HepG2 (cell line): Measurements from ENCODE around the gene CALN1. TPM values are rescaled to one million over a fixed set of nuclear protein-coding genes. Genes with fewer than 3 reads are reported as not detected.

Source experiments
- ATAC-seq: fragments of 200-7000 bp; cut with Tn5 transposase; 3 replicates; pipeline ENCODE4 v1.9.1; 2020; ENCODE audit warnings: mild to moderate bottlenecking, moderate library complexity
- BruUV-seq: library from RNA; stranded (reverse); fragments of 400-500 nt; replicated peaks from 2 replicates; lab custom pipeline; 2021; lab: Mats Ljungman, UMichigan
- CTCF ChIA-PET: fragments of 300-600 bp; formaldehyde crosslinking; extraction: SDS; loops from one replicate; lab custom pipeline; 2021; ENCODE audit warnings: low total read pairs, inconsistent platforms, low intra/inter-chr PET ratio; lab: Yijun Ruan, JAX
- POLR2A ChIA-PET: fragments of 350-600 bp; sonication (Branson Sonifier 250); formaldehyde crosslinking; loops from one replicate; lab custom pipeline; 2020; ENCODE audit warnings: antibody characterized with exemption, inconsistent platforms; lab: Yijun Ruan, JAX
- DNase-seq: peaks from one replicate; pipeline ENCODE4 v3.0.0-alpha.2; 2015; ENCODE audit warnings: low spot score
- FAIRE-seq: peaks from 3 replicates; lab custom pipeline; 2011; peaks lifted over from hg19 to GRCh38; lab: Jason Lieb, UNC
- H2AFZ ChIP-seq: one replicate; pipeline ENCODE4 v1.6.1; 2011; ENCODE audit warnings: low read length, inconsistent platforms
- H3K27ac ChIP-seq: fragments of 300-600 bp; 3 replicates; pipeline ENCODE4 v1.8.0; 2011; ENCODE audit warnings: mixed run types, mild to moderate bottlenecking, mixed read lengths, low read length, inconsistent platforms; ENCODE audit not compliant: insufficient read depth; ENCODE audit errors: extremely low read length
- H3K27me3 ChIP-seq, 2 experiments: fragments of 200-600 bp in 1 of 2; 2 replicates in 1 of 2; 3 replicates in 1 of 2; pipeline versions ENCODE4 v1.6.0 to v1.8.0; 2011; ENCODE audit warnings: low read length in 2 of 2, mild to moderate bottlenecking in 2 of 2, moderate library complexity in 2 of 2, inconsistent platforms in 1 of 2; ENCODE audit not compliant: insufficient read depth in 2 of 2, control insufficient read depth in 1 of 2
- H3K36me3 ChIP-seq, 2 experiments: fragments of 200-600 bp in 1 of 2; replicated peaks in 1 of 2; 2 replicates in 1 of 2; 3 replicates in 1 of 2; pipeline versions ENCODE4 v1.5.1 to v1.8.0; 2011; ENCODE audit warnings: low read length in 2 of 2, inconsistent platforms in 1 of 2; ENCODE audit not compliant: insufficient read depth in 2 of 2, control insufficient read depth in 1 of 2
- H3K4me1 ChIP-seq: 2 replicates; pipeline ENCODE4 v1.5.1; 2012; ENCODE audit warnings: low read length, inconsistent platforms; ENCODE audit not compliant: insufficient read depth
- H3K4me2 ChIP-seq: 2 replicates; pipeline ENCODE4 v1.6.0; 2011; ENCODE audit warnings: low read depth, low read length, inconsistent platforms
- H3K4me3 ChIP-seq, 3 experiments: fragments of 200-600 bp in 1 of 3; sonication (generic), shearing (Covaris generic) in 1 of 3; replicated peaks in 1 of 3; 2 replicates each; pipeline ENCODE4 v1.5.1; 2011 to 2016; ENCODE audit warnings: low read length in 3 of 3, inconsistent platforms in 2 of 3, low read depth in 2 of 3, mild to moderate bottlenecking in 2 of 3, control low read depth in 1 of 3, mixed read lengths in 1 of 3; ENCODE audit not compliant: insufficient read depth in 1 of 3
- H3K79me2 ChIP-seq: one replicate; pipeline ENCODE4 v1.6.1; 2011; ENCODE audit warnings: low read length, inconsistent platforms; ENCODE audit not compliant: insufficient read depth
- H3K9ac ChIP-seq: 2 replicates; pipeline ENCODE4 v1.6.0; 2011; ENCODE audit warnings: mild to moderate bottlenecking, low read depth, low read length, inconsistent platforms; ENCODE audit not compliant: insufficient read depth
- H3K9me3 ChIP-seq: 2 replicates; pipeline ENCODE4 v1.5.1; 2012; ENCODE audit warnings: mild to moderate bottlenecking, low read length
- H4K20me1 ChIP-seq: 2 replicates; pipeline ENCODE4 v1.6.0; 2011; ENCODE audit warnings: inconsistent platforms, mild to moderate bottlenecking, low read length, moderate library complexity; ENCODE audit not compliant: insufficient read depth
- CREM ChIP-seq, 2 experiments: sonication (generic) in 1 of 2; formaldehyde crosslinking in 1 of 2; IDR thresholded peaks; 2 replicates each; pipeline versions ENCODE4 v1.4.0 to v1.6.1; 2016 to 2020; ENCODE audit warnings: antibody characterized with exemption in 1 of 2, mild to moderate bottlenecking in 1 of 2, missing genetic modification reagents in 1 of 2
- GTF2F1 ChIP-seq: fragments of 150-350 bp; IDR thresholded peaks from 2 replicates; pipeline ENCODE4 v1.6.1; 2014; ENCODE audit warnings: low read length
- IKZF1 ChIP-seq: fragments of 450-650 bp; IDR thresholded peaks from 2 replicates; pipeline ENCODE4 v1.7.1; 2016
- KDM3A ChIP-seq: IDR thresholded peaks from 2 replicates; pipeline ENCODE4 v1.6.1; 2018; ENCODE audit warnings: low read depth, missing compliant biosample characterization
- PHF5A ChIP-seq: IDR thresholded peaks from one replicate; pipeline ENCODE4 v1.6.1; 2018; ENCODE audit warnings: low read depth, missing genetic modification reagents; ENCODE audit not compliant: unreplicated experiment
- SETDB1 ChIP-seq: sonication (generic); formaldehyde crosslinking; IDR thresholded peaks from 2 replicates; pipeline ENCODE4 v1.5.1; 2020; ENCODE audit warnings: missing genetic modification reagents, mild to moderate bottlenecking, borderline replicate concordance
- TARDBP ChIP-seq: sonication (generic); formaldehyde crosslinking; IDR thresholded peaks from 2 replicates; pipeline ENCODE4 v1.8.0; 2022; ENCODE audit warnings: mild to moderate bottlenecking, missing genetic modification reagents
- ZNF124 ChIP-seq: sonication (generic); formaldehyde crosslinking; IDR thresholded peaks from 2 replicates; pipeline ENCODE4 v1.4.0; 2020; ENCODE audit warnings: missing genetic modification reagents
- ZNF441 ChIP-seq: sonication (generic); formaldehyde crosslinking; IDR thresholded peaks from 2 replicates; pipeline ENCODE4 v1.7.0; 2021; ENCODE audit warnings: missing genetic modification reagents, borderline replicate concordance
- ZNF724P ChIP-seq: sonication (generic); formaldehyde crosslinking; IDR thresholded peaks from 2 replicates; pipeline ENCODE4 v1.8.0; 2022; ENCODE audit warnings: missing genetic modification reagents, borderline replicate concordance
- WGBS: methylation state at CpG from one replicate; pipeline ENCODE4 v1.1.6; 2017; ENCODE audit warnings: low lambda C conversion rate; 5-methylcytosine and 5-hydroxymethylcytosine counted together
- in situ Hi-C: cut with HindIII; loops from 2 replicates; pipeline ENCODE4 v1.10.0; 2017; ENCODE audit warnings: low pct_unique_long_range_greater_than_20kb; ENCODE audit not compliant: extremely low pct_ligation_motif_present
- intact Hi-C: fragments of 100-400 bp; cut with micrococcal nuclease; formaldehyde crosslinking; loops from one replicate; pipeline ENCODE4 v1.10.0; 2022; ENCODE audit not compliant: unreplicated experiment
- polyA plus RNA-seq, 8 experiments: library from polyadenylated mRNA; depleted of rRNA in 3 of 8; stranded (reverse) in 7 of 8; unstranded in 1 of 8; fragments of >200 nt; fragmentation: Illumina TruSeq in 4 of 8; extraction: Trizol in 4 of 8; gene quantifications; 2 replicates each; pipeline versions ENCODE4 v1.2.1 to v1.2.3, GENCODE V29; 2011 to 2016; ENCODE audit warnings: low read depth in 4 of 8, missing spikeins in 1 of 8, mixed read lengths in 1 of 8; ENCODE audit not compliant: insufficient read depth in 1 of 8
- total RNA-seq, 5 experiments: library from RNA; depleted of rRNA; stranded (reverse); fragments of >200 nt; fragmentation: Illumina TruSeq; extraction: Trizol; gene quantifications; 2 replicates each; pipeline ENCODE4 v1.2.3, GENCODE V29; 2016; ENCODE audit warnings: low read depth in 1 of 5
- TF ChIP-seq, protein P1 (sequence below): sonication (generic); formaldehyde crosslinking; IDR thresholded peaks from 2 replicates; pipeline ENCODE4 v1.4.0; 2020; ENCODE audit warnings: missing genetic modification reagents
- TF ChIP-seq, protein P2 (sequence below): sonication (generic); formaldehyde crosslinking; IDR thresholded peaks from 2 replicates; pipeline ENCODE4 v1.5.0; 2020; ENCODE audit warnings: missing genetic modification reagents

The CALN1 gene
- total and polyA plus RNA-seq, 2 of the 13 experiments (the other 11 are each of a cell fraction or from before 2014, with no cell fraction given) = not detected

DNA sequence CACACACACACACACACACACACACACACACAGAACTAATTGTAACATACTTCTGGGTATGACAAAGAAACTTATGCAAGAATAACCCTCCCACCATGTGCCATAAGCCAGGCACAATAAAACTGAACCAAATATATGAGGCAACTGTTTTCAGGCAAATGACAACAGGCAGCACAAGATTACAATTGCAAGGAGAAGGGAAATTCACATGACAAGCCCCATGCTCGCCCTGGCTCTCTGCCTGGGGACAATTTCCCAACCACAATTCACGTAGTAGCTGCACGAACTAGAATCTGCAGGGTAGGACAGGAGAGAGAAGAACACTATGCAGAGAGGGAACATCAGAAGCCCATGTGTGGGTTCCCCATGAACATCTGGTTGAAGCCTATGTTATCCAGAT is 143.3 kb downstream of the CALN1 start:
- no peak overlapping the region for H3K9ac ChIP-seq
- no peaks in the 10 kb centered on the region for H4K20me1 ChIP-seq
- no peak overlapping the region for H3K27ac ChIP-seq
- TF ChIP-seq SETDB1 (CRISPR knock-in tag) = no peak
- TF ChIP-seq, protein P1, sequence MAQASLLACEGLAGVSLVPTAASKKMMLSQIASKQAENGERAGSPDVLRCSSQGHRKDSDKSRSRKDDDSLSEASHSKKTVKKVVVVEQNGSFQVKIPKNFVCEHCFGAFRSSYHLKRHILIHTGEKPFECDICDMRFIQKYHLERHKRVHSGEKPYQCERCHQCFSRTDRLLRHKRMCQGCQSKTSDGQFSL (CRISPR knock-in tag) = no peak
- TF ChIP-seq TARDBP (CRISPR knock-in tag) = no peak
- no peak for TF ChIP-seq KDM3A (CRISPR knock-in tag)
- TF ChIP-seq ZNF441 (CRISPR knock-in tag) = no peak
- TF ChIP-seq ZNF724P (CRISPR knock-in tag) = no peak
- no peak for TF ChIP-seq IKZF1
- TF ChIP-seq GTF2F1 = no peak
- TF ChIP-seq ZNF124 (CRISPR knock-in tag) = no peak
- TF ChIP-seq CREM (IDR thresholded peaks at IDR 0.05) = no peak
- no peak for TF ChIP-seq CREM (CRISPR knock-in tag; IDR thresholded peaks at IDR 0.05)
- TF ChIP-seq, protein P2, sequence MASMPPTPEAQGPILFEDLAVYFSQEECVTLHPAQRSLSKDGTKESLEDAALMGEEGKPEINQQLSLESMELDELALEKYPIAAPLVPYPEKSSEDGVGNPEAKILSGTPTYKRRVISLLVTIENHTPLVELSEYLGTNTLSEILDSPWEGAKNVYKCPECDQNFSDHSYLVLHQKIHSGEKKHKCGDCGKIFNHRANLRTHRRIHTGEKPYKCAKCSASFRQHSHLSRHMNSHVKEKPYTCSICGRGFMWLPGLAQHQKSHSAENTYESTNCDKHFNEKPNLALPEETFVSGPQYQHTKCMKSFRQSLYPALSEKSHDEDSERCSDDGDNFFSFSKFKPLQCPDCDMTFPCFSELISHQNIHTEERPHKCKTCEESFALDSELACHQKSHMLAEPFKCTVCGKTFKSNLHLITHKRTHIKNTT = no peak
- TF ChIP-seq PHF5A = no peak
- TF ChIP-seq, all 625 proteins: peak for 0
- no TSS peak for BruUV-seq
- H3K4me2 ChIP-seq = no peak overlapping the region
- in situ Hi-C loops (no loop called here), intact Hi-C loops (no loop called here)
- FAIRE-seq (no peak), DNase-seq (no peak), ATAC-seq (no peak)
- no peak overlapping the region for H2AFZ ChIP-seq
- no peak overlapping the region for H3K4me3 ChIP-seq
- ChIA-PET POLR2A (no interaction called here), CTCF (no interaction called here)
- H3K79me2 ChIP-seq = no peaks in the 10 kb centered on the region
- H3K27me3 ChIP-seq = no peaks in the 10 kb centered on the region
- WGBS = 0% methylated on average over 1 of the region's 3 CpGs
- H3K36me3 ChIP-seq = no peaks in the 10 kb centered on the region
- H3K9me3 ChIP-seq = no peaks in the 10 kb centered on the region
- no peaks in the 10 kb centered on the region for H3K4me1 ChIP-seq
